ENCODE results near the gene KLHL35.

- no peak for TF ChIP-seq POLR2AphosphoS5 (IDR thresholded peaks at IDR 0.05; ENCODE audit: low read depth)
- TF ChIP-seq CTCF (conservative IDR thresholded peaks at IDR 0.05; ENCODE audit: low read depth in 2 of 2) = no peak
- no peak for TF ChIP-seq EZH2phosphoT487 (IDR thresholded peaks at IDR 0.05; ENCODE audit: unreplicated experiment)
- TF ChIP-seq JUNB (IDR thresholded peaks at IDR 0.05; ENCODE audit: unreplicated experiment) = no peak
- TF ChIP-seq EZH2 (IDR thresholded peaks at IDR 0.05; ENCODE audit: low read depth, unreplicated experiment) = no peak
- TF ChIP-seq ETS1 (IDR thresholded peaks at IDR 0.05) = no peak
Measured at GRCh38 chr11:75454987-75455386, 22.0 kb upstream of the KLHL35 start.

Data from GM23338 (cell line).